Posterior vena cava (tissue), 2 donors: ENCODE results near the gene FAM163B. TPM values are rescaled to one million over a fixed set of nuclear protein-coding genes. Genes with fewer than 3 reads are reported as not detected.
"Not testable (repeated sequence)": the region's sequence is repeated elsewhere in the genome, so short reads cannot be mapped to it uniquely, and the experiment has no call there.

Source experiments
- DNase-seq: peaks from one replicate; pipeline ENCODE4 v3.0.0-alpha.2; 2020; ENCODE audit warnings: low spot score
- intact Hi-C, 2 donors: fragments of 100-400 bp; cut with DNase I; formaldehyde crosslinking; loops; one replicate each; pipeline versions ENCODE4 v1.14.1 to v1.14.2; 2022 to 2023
- total RNA-seq, 2 donors: library from RNA; stranded (reverse); fragmentation: NEBNext Ultra II Directional; extraction: Animal tissue kit (Norgen Biotek cat#: 25700); gene quantifications; one replicate each; pipeline ENCODE4 v1.2.1, GENCODE V29; 2021
- donor health status: DM: yes; HTN: yes; CAD: no.
- donor health status: DM: yes; HTN: yes; CAD: no.

The FAM163B gene
- total RNA-seq, 2 donors from 2014 or later: not detected

DNA sequence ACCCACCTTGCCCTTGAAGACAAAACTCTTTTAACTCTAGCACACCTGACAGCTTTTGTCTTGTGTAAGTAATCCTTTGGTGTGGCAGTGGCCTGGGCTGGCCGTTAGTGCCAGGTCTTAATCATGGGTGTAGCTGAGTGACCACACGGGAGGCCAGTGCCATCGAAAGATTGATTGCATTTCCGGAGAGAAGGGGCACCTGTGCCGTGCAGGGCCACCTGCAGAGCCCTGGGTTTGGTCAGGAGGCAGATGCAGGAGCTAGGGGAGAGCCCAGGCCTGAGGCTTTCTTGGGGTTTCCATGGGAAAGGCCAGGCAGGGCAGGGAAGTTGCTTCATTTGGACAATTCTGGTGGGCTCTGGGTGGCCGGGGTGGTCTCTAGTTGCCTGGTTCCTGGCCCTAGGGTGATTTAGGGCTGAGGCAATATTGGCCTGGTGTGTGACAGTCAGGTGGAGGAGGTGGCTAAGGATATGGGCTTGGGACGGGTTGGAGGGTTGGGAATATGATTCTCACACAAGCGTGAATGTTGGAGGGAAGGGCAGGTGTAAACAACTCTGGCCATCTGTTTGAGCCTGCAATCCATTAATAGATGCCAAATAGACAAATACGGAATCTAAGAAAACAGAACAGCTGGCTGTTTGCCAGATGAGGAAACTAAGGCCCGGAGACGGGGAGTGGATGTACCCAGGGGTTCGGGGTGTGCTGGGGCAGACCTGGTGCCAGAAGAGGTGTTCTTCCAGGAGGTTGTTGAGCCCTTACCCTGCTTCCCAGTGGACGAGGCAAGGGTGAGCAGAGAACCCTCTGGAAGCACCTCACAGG is 31.6 kb upstream of the FAM163B start:
- intact Hi-C loops: no loop called here
- no peak for DNase-seq

GRCh38 chr9:133640160-133640559 is 31.0 kb upstream of the FAM163B start:
- no peak for DNase-seq
- intact Hi-C loops: no loop called here

DNA sequence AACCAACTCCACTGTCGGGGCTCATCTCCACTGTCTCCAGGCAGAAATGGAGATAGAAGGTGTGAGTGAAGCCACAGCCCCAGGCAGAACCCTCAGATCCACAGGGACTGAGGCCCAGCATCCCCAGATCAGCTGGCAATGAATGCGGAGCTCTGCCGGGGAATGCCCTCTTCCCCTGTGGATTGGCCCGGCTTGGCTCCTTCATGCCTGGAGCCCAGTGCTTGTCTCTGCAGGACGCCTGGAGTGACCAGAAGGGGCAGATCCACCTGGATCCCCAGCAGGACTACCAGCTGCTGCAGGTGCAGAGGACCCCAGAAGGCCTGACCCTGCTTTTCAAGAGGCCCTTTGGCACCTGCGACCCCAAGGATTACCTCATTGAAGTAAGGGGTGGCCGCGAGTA is 30.4 kb upstream of the FAM163B start:
- intact Hi-C loops: no loop called here
- DNase-seq: no peak

DNA sequence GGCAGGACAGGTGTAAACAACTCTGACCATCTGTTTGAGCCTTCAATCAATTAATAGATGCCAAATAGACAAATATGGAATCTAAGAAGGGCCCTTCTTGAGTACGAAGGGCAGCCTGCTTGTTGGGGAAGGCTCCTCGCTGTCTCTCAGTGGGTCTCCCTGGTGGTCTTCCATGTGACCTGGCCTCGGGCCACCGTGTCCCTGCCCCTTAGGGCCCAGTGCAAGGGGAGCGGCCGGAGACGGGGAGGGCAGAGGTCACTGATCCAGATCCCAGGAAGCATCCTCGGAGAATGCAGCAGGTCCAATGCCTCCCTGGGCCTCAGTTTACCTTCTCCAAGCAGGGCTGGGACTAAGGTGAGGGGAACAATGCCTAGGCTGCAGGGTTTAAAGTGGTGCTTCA is 29.5 kb upstream of the FAM163B start:
- intact Hi-C loops: no loop called here
- DNase-seq: no peak

DNA sequence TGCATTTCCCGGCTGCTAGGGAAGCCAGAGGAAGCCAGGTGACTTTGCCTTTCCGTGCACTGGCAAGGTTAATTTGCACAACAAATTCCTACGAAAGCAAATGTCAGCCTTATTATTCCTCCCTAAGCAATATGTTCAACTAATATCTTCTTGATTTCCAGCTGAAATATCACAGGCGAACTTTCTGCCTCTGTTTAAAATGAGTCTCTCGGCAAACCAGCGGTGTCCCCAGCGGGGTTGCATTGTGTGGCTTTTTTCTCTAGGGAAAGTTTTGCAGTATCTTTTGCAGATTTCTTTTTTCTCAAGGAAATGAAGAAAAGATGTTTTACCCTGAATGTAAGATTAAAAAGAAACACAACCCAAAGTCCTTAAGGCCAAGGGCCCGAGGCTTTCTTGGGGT is 28.9 kb upstream of the FAM163B start:
- intact Hi-C loops: no loop called here
- DNase-seq: no peak

- DNase-seq: no peak
- intact Hi-C loops: no loop called here
These were observed 28.4 kb upstream of the FAM163B start for GRCh38 chr9:133637451-133638055.

DNA sequence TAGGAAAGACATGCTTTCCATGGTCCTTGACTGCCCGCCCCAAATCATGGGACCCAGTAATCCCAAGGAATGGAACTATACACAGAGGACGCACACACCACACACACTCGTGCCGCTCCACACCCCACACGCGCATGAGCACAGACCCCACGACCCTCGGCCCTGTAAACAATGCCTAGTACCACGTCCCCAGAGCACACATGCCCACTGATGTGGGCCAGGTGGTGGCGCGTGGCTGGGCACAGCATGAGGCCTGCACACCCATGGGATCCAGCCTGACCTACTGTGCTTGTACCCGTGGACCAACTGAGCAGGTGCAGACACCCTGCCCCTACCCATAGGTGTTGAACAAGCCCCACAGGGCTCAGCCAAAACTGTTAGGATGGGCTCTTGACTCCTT is 27.7 kb upstream of the FAM163B start:
- no peak for DNase-seq
- intact Hi-C loops: loop anchor here in 1 of 2 donors (1.0 kb wide), 1 partner anchor 26 kb away; no protein-coding TSS in a partner anchor

DNA sequence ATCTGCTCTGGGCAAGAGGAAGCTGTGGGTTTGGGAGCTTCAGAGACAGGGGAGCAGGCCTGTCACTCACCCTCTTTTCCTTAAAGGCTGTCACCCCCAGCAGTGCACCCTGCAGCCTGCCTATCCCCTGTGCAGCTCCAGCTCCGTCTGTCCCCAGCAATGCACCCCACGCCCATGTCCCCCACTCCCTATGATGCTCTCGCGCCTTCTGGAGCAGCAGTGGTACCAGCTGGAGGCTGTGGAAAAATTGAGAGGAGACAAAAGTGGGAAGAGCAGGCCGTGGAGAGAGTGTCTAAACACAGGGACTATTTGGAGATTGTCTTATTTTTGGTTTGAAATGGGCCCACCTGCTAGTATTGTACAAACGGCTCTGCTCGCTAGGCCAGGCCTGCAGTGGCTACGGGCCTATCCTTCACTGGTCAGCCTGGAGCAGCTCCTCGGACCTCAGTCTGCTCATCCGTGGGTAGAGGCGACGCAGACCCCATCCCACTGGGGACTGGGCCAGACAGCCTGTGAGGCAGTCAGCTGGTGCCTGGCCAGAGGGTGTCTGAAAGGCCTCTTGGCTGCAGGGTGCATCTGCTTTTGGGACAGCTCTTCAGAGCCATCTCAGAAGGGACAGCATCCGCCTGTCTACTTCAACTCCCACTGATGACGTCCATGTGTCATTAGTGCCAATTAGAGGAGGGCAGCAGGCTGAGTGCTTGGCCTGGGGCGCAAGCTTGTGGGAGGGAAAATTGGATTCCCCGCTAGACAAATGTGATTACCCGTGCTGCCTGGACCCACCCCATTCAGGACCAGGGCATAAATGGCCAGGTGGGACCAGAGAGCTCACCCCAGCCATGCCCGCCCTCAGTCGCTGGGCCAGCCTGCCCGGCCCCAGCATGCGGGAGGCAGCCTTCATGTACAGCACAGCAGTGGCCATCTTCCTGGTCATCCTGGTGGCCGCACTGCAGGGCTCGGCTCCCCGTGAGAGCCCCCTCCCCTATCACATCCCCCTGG is 26.6 kb upstream of the FAM163B start, which contains the start of gene DBH:
TSS of gene DBH (plus strand) at position 831 of the 999 bp plus-strand sequence. CDS start at position 840, 9 bp downstream.
- intact Hi-C loops: loop anchor here in 1 of 2 donors (1.0 kb wide), 1 partner anchor 27 kb away; no protein-coding TSS in a partner anchor
- DNase-seq: no peak

DNA sequence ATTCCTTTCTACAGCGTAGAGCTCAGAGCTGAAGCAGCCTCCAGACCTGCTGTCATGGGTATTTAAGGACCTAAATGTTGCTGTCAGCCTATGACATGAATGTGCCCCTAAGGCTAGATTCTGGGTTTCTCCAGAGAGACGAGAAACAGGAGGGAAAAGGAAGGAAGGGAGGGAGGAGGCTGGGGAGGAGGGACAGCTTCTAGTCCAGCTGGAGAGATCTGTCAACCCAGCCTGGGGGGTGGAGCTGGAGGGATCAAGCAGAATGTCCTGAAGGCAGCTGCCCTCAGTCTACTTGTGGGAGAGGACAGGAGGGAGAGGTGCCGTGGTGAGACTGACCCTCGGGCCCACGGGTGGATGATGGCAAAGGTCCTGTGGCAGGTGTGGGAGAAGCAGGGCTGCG is 25.9 kb upstream of the FAM163B start:
- no peak for DNase-seq
- intact Hi-C loops: no loop called here

- intact Hi-C loops: no loop called here
- no peak for DNase-seq
These were observed 25.0 kb upstream of the FAM163B start for GRCh38 chr9:133634081-133634691.

DNA sequence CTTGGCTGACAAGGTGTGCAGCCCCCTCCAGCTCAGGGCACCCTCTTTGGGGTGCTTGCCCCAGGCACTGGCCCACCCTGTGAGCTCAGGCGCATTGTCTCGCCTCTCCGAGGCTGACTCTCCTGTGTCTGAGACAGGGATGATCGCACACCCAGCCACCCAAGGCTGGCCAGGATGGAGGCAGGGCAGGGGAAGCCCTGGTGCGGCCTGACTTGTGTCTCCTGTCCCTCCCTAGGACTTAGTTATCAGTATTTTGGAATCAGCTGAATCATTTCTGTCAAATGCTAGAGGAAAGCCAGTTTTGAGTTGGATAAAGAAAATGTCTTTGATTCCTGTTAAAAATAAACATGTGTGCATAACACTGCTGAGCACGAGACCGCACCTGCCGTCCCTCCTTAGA is 24.5 kb upstream of the FAM163B start:
- DNase-seq: no peak
- intact Hi-C loops: no loop called here

GRCh38 chr9:133632806-133633680 is 23.9 kb upstream of the FAM163B start:
- DNase-seq: no peak
- intact Hi-C loops: no loop called here

DNA sequence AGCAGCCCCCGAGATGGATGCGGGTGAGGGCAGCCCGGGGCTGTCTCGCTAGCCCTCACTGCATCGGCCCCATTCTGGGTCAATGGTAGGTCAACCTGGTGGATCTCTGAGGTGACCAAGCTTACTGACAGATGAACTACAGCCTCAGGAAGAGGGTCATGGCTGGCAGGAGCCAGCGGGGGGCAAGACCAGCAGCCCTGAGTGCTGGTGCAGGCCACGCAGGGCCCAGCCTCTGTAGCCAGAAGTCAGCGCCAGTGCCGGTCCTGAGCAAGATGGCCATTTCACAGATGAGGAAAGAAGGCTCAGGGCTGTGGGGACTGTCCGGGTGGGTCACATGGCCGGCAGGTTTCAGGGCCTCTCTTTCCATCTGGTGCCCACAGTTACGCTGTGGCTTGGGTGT is 21.9 kb upstream of the FAM163B start:
- DNase-seq: no peak
- intact Hi-C loops: no loop called here

DNA sequence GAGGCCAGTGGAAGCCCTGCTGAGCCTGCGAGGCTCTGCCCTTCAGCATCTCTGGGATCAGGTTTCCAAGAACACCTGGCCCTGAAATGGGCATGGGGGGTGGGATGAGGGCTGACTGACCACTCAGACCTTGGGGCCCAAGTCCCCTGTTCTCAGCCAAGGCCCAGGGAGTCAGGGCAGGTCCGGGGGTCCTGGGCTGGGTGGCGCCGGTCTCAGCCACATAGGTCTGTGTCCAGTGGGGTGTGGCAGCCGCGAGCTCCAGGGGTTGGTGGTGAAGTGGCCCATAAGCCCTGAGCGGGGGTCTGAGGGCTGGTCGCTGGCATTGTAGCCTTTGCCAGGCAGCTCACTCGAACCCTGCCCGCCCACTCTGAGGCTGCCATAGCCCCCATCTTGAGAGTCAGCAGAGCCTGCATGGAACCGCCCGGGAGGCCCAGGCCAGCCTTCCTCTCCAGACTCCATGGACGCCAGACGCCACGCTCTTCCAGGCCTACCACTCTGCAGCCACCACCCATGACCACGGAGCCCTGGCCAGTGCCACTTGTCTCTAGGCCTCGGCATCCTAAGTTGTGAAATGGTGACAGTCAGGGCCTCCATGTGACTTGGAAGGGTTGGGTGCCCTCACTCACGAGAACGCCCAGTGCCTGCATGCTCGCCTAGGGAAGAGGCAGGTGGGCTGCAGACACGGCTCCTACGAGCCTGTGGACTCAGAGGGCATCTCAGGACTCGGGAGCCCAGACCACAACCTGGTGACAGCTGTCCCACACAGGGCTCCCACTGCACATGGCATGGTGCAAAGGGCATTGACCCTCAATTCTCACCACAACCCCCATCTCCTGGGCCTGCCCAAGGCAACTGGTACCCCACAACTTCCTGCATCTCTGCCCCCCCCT is 20.3 kb upstream of the FAM163B start:
- intact Hi-C loops: no loop called here
- no peak for DNase-seq

GRCh38 chr9:133628766-133629165 is 19.6 kb upstream of the FAM163B start:
- intact Hi-C loops: no loop called here
- no peak for DNase-seq

DNA sequence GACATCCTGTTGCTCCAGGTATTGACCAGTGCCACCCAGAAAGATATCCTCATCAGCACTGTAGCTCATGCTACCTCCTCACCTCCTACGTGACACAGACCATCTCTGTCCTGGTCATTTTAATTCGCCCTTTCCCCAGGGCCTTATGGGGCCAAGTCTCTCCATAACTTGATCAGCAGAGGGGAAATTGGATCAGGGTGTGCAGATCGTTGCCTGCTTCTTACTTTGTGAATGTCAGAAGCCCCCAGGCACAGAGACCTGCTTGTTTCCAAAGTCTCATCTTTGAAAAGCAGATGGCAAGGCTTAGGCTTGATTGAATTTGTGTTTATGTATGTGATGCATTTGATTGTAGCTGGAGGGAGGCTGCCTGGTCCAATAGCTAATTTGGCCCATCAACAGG is 18.2 kb upstream of the FAM163B start:
- DNase-seq: no peak
- intact Hi-C loops: no loop called here

DNA sequence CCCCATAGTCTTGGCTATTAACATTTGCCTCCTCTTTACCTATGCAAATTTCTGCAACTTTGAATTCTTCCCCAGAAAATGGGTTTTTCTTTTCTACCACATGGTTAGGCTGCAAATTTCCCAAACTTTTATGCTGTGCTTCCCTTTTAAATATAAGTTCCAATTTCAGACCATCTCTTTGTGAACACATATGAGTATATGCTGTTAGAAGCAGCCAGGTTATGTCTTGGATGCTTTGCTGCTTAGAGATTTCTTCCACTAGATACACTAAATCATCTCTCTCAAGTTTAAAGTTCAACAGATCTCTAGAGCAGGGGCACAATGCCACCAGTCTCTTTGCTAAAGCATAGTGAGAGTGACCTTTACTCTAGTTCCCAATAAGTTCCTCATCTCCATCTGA is 16.8 kb upstream of the FAM163B start:
- intact Hi-C loops, DNase-seq: not testable (repeated sequence)
